Colonic mucosa (tissue), 4 donors: ENCODE results near the gene GAB2. TPM values are rescaled to one million over a fixed set of nuclear protein-coding genes. Genes with fewer than 3 reads are reported as not detected.

ENCODE experiments used
- DNase-seq: peaks from one replicate; pipeline ENCODE4 v3.0.0-alpha.2; 2020
- H3K27ac ChIP-seq: fragments of 200-600 bp; one replicate; pipeline ENCODE4 v1.8.0; 2021
- H3K27me3 ChIP-seq: fragments of 200-600 bp; one replicate; pipeline ENCODE4 v1.8.0; 2021
- H3K36me3 ChIP-seq: fragments of 200-600 bp; one replicate; pipeline ENCODE4 v1.8.0; 2021
- H3K4me1 ChIP-seq: fragments of 200-600 bp; one replicate; pipeline ENCODE4 v1.8.0; 2021; ENCODE audit warnings: mild to moderate bottlenecking
- H3K4me3 ChIP-seq: fragments of 200-600 bp; one replicate; pipeline ENCODE4 v1.8.0; 2021
- H3K9ac ChIP-seq, 2 donors: one replicate each; pipeline ENCODE4 v1.7.0; 2013; ENCODE audit warnings: control low read depth in 2 of 2, low read depth in 2 of 2, low read length in 2 of 2
- H3K9me3 ChIP-seq: fragments of 200-600 bp; one replicate; pipeline ENCODE4 v1.8.0; 2021
- intact Hi-C: fragments of 100-400 bp; cut with DNase I; formaldehyde crosslinking; loops from one replicate; pipeline ENCODE4 v1.14.1; 2022
- total RNA-seq, 2 donors: library from RNA; stranded (reverse); fragmentation: NEBNext Ultra II Directional in 1 of 2; extraction: Animal tissue kit (Norgen Biotek cat#: 25700) in 1 of 2; gene quantifications; one replicate each; pipeline ENCODE4 v1.2.1, GENCODE V29; 2021
- TF ChIP-seq, protein P1 (sequence below): fragments of 200-600 bp; IDR thresholded peaks from one replicate; pipeline ENCODE4 v1.8.0; 2022; ENCODE audit warnings: antibody characterized with exemption, mild to moderate bottlenecking
- donor health status: healthy.
- donor health status: DM: no; HTN: no; CAD: no.
- donor health status: DM: no; HTN: no; CAD: no.

The GAB2 gene
- total RNA-seq, 2 donors from 2014 or later: 20.0 to 21.1 TPM

DNA sequence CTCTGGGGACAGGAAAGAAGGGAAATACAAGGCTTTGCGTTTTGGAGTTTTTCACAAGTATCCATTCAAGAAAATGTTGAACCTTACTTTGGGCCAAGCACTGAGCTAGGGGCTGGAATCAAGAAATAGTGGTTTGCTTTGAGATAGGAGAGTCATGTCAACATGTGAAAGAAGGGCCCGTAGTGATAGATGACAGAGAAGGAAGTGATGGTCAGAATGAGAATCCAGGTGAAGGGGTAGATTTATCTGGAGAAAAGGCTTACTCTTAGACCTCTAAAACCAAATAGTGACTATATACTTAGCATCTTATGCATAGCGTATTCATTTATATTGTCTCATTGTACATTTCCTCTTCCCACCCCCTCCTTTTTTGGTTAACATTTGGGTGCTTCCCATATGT is 87.3 kb downstream of the GAB2 start:
- Histone ChIP-seq H3K27ac (no peak overlapping the region), H3K9ac (no peak overlapping the region), H3K27me3 (no peaks in the 10 kb centered on the region), H3K4me3 (no peak overlapping the region), H3K9me3 (no peaks in the 10 kb centered on the region), H3K4me1 (no peaks in the 10 kb centered on the region), H3K36me3 (no peaks in the 10 kb centered on the region)
- no peak for DNase-seq
- intact Hi-C loops: no loop called here
- TF ChIP-seq, protein P1, sequence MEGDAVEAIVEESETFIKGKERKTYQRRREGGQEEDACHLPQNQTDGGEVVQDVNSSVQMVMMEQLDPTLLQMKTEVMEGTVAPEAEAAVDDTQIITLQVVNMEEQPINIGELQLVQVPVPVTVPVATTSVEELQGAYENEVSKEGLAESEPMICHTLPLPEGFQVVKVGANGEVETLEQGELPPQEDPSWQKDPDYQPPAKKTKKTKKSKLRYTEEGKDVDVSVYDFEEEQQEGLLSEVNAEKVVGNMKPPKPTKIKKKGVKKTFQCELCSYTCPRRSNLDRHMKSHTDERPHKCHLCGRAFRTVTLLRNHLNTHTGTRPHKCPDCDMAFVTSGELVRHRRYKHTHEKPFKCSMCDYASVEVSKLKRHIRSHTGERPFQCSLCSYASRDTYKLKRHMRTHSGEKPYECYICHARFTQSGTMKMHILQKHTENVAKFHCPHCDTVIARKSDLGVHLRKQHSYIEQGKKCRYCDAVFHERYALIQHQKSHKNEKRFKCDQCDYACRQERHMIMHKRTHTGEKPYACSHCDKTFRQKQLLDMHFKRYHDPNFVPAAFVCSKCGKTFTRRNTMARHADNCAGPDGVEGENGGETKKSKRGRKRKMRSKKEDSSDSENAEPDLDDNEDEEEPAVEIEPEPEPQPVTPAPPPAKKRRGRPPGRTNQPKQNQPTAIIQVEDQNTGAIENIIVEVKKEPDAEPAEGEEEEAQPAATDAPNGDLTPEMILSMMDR: no peak

DNA sequence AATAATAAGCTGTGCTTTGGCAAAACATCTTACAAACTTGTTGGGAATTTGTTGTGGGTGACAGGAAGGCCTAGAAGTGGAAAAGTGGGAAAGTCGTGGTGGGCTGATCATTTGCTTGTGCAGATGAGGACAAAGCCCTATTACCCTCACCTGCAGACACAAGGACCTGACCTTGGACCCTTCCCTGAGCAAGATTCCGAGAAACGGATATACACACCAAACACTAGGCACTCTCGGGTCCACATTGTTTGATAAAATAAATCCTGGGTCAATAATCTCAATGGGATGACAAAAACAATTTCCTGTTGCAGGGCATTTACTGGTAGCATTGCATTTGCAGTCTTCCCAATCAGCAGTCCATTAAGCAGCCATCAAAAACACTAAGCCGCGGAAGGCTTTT is 89.7 kb downstream of the GAB2 start:
- TF ChIP-seq, protein P1: no peak
- no peaks in the 10 kb centered on the region for H3K4me1 ChIP-seq
- H3K9ac ChIP-seq: no peak overlapping the region
- no peak overlapping the region for H3K27ac ChIP-seq
- H3K9me3 ChIP-seq: no peaks in the 10 kb centered on the region
- H3K4me3 ChIP-seq: no peak overlapping the region
- no peaks in the 10 kb centered on the region for H3K27me3 ChIP-seq
- no peaks in the 10 kb centered on the region for H3K36me3 ChIP-seq
- intact Hi-C loops: no loop called here
- no peak for DNase-seq

DNA sequence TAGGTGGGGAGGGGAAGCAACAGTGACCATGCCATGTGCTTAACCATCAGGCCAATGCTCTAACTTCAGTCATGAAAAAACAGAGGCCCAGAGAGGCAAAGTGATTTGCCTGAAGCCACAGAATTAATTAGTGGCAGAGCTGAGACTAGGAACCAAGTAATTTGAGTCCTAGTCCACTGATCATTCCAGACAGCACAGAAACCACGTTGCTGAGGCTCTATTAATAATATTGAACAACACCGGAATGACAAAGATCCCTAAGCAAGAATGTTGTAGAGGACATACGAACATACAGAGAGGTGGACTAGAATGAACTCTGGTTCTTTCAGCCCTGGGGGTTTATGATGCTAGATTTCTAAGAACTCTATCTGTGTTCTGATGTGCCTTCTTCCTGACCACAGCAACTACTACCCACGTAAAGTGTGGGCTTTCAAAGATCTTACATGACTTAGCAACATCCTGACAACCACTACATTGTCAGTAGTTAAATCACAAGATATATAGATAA is 92.3 kb downstream of the GAB2 start:
- intact Hi-C loops: no loop called here
- no peak overlapping the region for H3K27ac ChIP-seq
- DNase-seq: no peak
- no peak overlapping the region for H3K9ac ChIP-seq
- no peak overlapping the region for H3K4me3 ChIP-seq
- no peaks in the 10 kb centered on the region for H3K4me1 ChIP-seq
- no peaks in the 10 kb centered on the region for H3K27me3 ChIP-seq
- TF ChIP-seq, protein P1: no peak
- H3K36me3 ChIP-seq: no peaks in the 10 kb centered on the region
- no peaks in the 10 kb centered on the region for H3K9me3 ChIP-seq

DNA sequence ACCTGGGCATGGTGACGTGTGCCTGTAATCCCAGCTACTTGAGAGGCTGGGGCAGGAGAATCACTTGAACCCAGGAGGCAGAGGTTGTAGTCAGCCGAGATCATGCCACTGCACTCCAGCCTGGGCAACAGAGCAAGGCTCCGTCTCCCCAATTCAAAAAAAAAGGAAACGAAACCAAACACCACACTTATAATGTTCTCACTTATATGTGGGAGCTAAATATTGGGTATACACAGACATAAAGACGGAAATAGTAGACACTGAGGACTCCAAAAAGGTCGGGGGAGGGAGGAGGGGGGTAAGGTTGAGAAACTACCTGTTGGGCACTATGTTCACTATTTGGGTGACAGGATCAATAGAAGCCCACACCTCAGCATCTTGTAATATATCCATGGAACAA is 94.3 kb downstream of the GAB2 start:
- no peak for DNase-seq
- Histone ChIP-seq H3K9me3 (no peaks in the 10 kb centered on the region), H3K27ac (no peak overlapping the region), H3K27me3 (no peaks in the 10 kb centered on the region), H3K9ac (no peak overlapping the region), H3K4me1 (peaks cover 4% of the 10 kb centered on the region), H3K36me3 (no peaks in the 10 kb centered on the region), H3K4me3 (no peak overlapping the region)
- intact Hi-C loops: no loop called here
- TF ChIP-seq, protein P1: no peak

DNA sequence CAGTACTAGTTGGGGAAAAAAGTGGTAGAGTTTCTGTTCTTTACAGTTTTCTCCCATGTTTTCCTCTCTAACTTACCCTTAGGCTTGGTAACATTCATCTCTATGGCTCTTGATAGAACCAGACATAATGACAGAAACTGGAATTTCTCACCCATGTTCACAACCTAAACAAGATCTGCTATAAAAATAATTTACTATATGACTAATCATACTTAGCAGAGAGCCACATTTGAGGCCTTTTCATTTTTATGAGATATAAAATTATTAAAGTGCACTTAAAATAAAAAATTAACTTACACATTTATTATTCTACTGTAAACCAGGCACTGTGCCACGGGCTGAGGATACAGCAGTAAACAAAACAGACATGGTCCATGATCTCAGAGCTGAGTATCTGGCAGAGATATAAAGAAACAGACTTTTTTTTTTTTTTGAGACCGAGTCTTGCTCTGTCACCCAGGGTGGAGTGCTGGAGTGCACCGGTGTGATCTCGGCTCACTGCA is 98.1 kb downstream of the GAB2 start:
- peaks cover 4% of the 10 kb centered on the region for H3K4me1 ChIP-seq
- no peaks in the 10 kb centered on the region for H3K36me3 ChIP-seq
- no peak for DNase-seq
- intact Hi-C loops: no loop called here
- no peak overlapping the region for H3K4me3 ChIP-seq
- no peaks in the 10 kb centered on the region for H3K27me3 ChIP-seq
- no peak overlapping the region for H3K9ac ChIP-seq
- H3K27ac ChIP-seq: no peak overlapping the region
- no peaks in the 10 kb centered on the region for H3K9me3 ChIP-seq
- TF ChIP-seq, protein P1: no peak
